CD14-positive monocyte (primary cell): Measurements from ENCODE around the gene PAPSS2. TPM values are rescaled to one million over a fixed set of nuclear protein-coding genes. Genes with fewer than 3 reads are reported as not detected.

Experiments
- DNase-seq, 3 donors: peaks; one replicate each; pipeline ENCODE4 v3.0.0-alpha.2; 2011 to 2022
- H2AFZ ChIP-seq: 2 replicates; pipeline ENCODE4 v1.6.0; 2012; ENCODE audit warnings: mild to moderate bottlenecking, low read depth, low read length, inconsistent platforms; ENCODE audit not compliant: insufficient read depth, poor library complexity, severe bottlenecking
- H3K27ac ChIP-seq, 2 donors: 1 replicate in 1 of 2; 2 replicates in 1 of 2; pipeline ENCODE4 v1.5.1; 2012 to 2013; ENCODE audit warnings: low read length in 2 of 2, control low read depth in 1 of 2, inconsistent platforms in 1 of 2, low read depth in 1 of 2, mild to moderate bottlenecking in 1 of 2
- H3K27me3 ChIP-seq, 2 donors: one replicate each; pipeline versions ENCODE4 v1.6.0 to v1.6.1; 2011 to 2013; ENCODE audit warnings: low read length in 2 of 2; ENCODE audit not compliant: control insufficient read depth in 2 of 2, insufficient read depth in 2 of 2
- H3K36me3 ChIP-seq, 2 donors: replicated peaks in 1 of 2; 1 replicate in 1 of 2; 2 replicates in 1 of 2; pipeline versions ENCODE4 v1.5.1 to v1.6.1; 2012 to 2013; ENCODE audit warnings: low read length in 2 of 2, control low read depth in 1 of 2, inconsistent platforms in 1 of 2, mild to moderate bottlenecking in 1 of 2; ENCODE audit not compliant: insufficient read depth in 2 of 2, control insufficient read depth in 1 of 2
- H3K4me1 ChIP-seq, 2 donors: 1 replicate in 1 of 2; 2 replicates in 1 of 2; pipeline versions ENCODE4 v1.5.1 to v1.6.1; 2012 to 2013; ENCODE audit warnings: low read length in 2 of 2, control low read depth in 1 of 2, inconsistent platforms in 1 of 2, mild to moderate bottlenecking in 1 of 2, moderate library complexity in 1 of 2; ENCODE audit not compliant: insufficient read depth in 2 of 2, control insufficient read depth in 1 of 2
- H3K4me2 ChIP-seq: replicated peaks from 2 replicates; pipeline ENCODE3; 2012; ENCODE audit warnings: low read length, moderate library complexity, mild to moderate bottlenecking; ENCODE audit not compliant: poor library complexity, severe bottlenecking; ENCODE audit errors: extremely low read depth
- H3K4me3 ChIP-seq, 3 experiments: fragments of 200-600 bp in 1 of 3; sonication (generic) in 1 of 3; replicated peaks in 1 of 3; 1 replicate in 2 of 3; 2 replicates in 1 of 3; pipeline ENCODE4 v1.5.1; 2011 to 2013; ENCODE audit warnings: low read length in 3 of 3, mild to moderate bottlenecking in 3 of 3, control low read depth in 2 of 3, low read depth in 2 of 3, inconsistent platforms in 1 of 3, moderate library complexity in 1 of 3
- H3K79me2 ChIP-seq: 2 replicates; pipeline ENCODE4 v1.6.0; 2012; ENCODE audit warnings: mild to moderate bottlenecking, control low read depth, inconsistent platforms, low read length, moderate library complexity; ENCODE audit not compliant: insufficient read depth
- H3K9ac ChIP-seq: 2 replicates; pipeline ENCODE4 v1.6.0; 2017; ENCODE audit warnings: low read length, mild to moderate bottlenecking; ENCODE audit not compliant: insufficient read depth, poor library complexity, severe bottlenecking
- H3K9me3 ChIP-seq, 2 donors: replicated peaks in 1 of 2; 1 replicate in 1 of 2; 2 replicates in 1 of 2; pipeline versions ENCODE4 v1.5.1 to v1.6.1; 2012 to 2013; ENCODE audit warnings: low read length in 2 of 2, control low read depth in 1 of 2; ENCODE audit not compliant: control insufficient read depth in 1 of 2, insufficient read depth in 1 of 2
- H4K20me1 ChIP-seq: 2 replicates; pipeline ENCODE4 v1.6.0; 2012; ENCODE audit warnings: mild to moderate bottlenecking, low read length, control low read depth, moderate library complexity; ENCODE audit not compliant: insufficient read depth
- H3K27ac Mint-ChIP-seq, 7 donors: one replicate each; pipeline ENCODE4 v1.8.0; 2020; ENCODE audit warnings: mild to moderate bottlenecking in 7 of 7, mixed read lengths in 7 of 7, moderate library complexity in 6 of 7, inconsistent platforms in 2 of 7
- H3K27me3 Mint-ChIP-seq, 3 donors: one replicate each; pipeline ENCODE4 v1.8.0; 2021 to 2022; ENCODE audit warnings: low read depth in 3 of 3, mild to moderate bottlenecking in 3 of 3, mixed read lengths in 3 of 3, moderate library complexity in 3 of 3, inconsistent platforms in 1 of 3
- H3K36me3 Mint-ChIP-seq, 2 donors: one replicate each; pipeline ENCODE4 v1.8.0; 2020; ENCODE audit warnings: mixed read lengths in 2 of 2, inconsistent platforms in 1 of 2, mild to moderate bottlenecking in 1 of 2
- H3K4me1 Mint-ChIP-seq: one replicate; pipeline ENCODE4 v1.8.0; 2020; ENCODE audit warnings: mild to moderate bottlenecking, mixed read lengths
- H3K4me3 Mint-ChIP-seq, 2 donors: one replicate each; pipeline ENCODE4 v1.8.0; 2020; ENCODE audit warnings: mild to moderate bottlenecking in 2 of 2, mixed read lengths in 2 of 2, moderate library complexity in 1 of 2
- H3K9me3 Mint-ChIP-seq, 7 donors: one replicate each; pipeline ENCODE4 v1.8.0; 2020 to 2022; ENCODE audit warnings: mixed read lengths in 7 of 7, mild to moderate bottlenecking in 6 of 7, moderate library complexity in 6 of 7, inconsistent platforms in 2 of 7
- CTCF ChIP-seq: fragments of 200-600 bp; IDR thresholded peaks from one replicate; pipeline ENCODE4 v1.8.0; 2022; ENCODE audit warnings: antibody characterized with exemption, mild to moderate bottlenecking
- WGBS: methylation state at CpG from one replicate; pipeline ENCODE4 v1.1.5; 2013; ENCODE audit warnings: missing lambda C conversion rate; ENCODE audit not compliant: insufficient coverage; 5-methylcytosine and 5-hydroxymethylcytosine counted together
- intact Hi-C, 2 donors: fragments of 100-400 bp; cut with micrococcal nuclease; formaldehyde crosslinking; loops; one replicate each; pipeline versions ENCODE4 v1.15.0 to v1.15.1; 2023
- polyA plus RNA-seq, 3 donors: library from polyadenylated mRNA; depleted of rRNA in 1 of 3; unstranded in 2 of 3; stranded (reverse) in 1 of 3; fragments of 300-500 nt in 2 of 3; fragments of >200 nt in 1 of 3; fragmentation: Illumina TruSeq in 2 of 3; gene quantifications; 1 replicate in 2 of 3; 2 replicates in 1 of 3; pipeline ENCODE4 v1.2.3, GENCODE V29; 2012 to 2021

PAPSS2 gene
- polyA plus RNA-seq, 3 donors: 3.5 to 6.5 (median 6.2) TPM

DNA sequence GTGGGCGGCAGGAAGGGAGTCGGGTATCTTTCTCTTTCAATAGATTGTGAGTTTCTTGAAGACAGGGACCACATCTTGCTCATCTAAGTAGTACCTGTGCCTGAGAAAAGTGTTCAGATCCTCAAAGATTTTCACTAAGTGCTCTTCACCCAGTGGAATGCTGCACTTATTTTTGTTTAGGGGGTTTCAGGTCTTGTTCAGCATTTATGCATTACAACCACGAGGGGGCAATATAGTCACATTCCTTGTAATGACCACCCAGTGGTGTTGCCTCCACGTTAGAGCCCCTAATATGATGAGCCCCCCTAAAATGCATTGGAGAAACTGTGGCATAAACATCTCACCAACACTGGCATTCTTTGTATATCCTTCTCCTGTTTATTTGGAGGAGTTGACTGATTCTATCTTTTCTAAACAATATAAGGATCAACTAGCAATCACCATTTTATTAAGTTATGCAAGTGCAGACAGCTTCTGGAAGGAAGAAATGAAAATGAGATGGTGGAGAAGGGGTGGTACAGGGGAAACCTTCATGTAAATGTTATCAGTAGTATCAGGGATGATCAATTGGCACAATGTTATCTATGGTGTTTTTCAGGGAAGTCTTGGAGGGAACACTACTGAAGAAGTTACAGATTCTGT, 3.1 kb upstream of the PAPSS2 start:
- WGBS: no CpG with 5 or more reads among the region's 4 CpGs
- DNase-seq: peak in 2 of 3 donors; percentile 43 to 54
- Mint-ChIP-seq H3K27ac (peak overlapping the region; percentile 41 to 92 (median 73)), H3K36me3 (peaks cover 2 to 6% of the 10 kb centered on the region in 2 donors), H3K9me3 (peaks cover 0 to 3% (median 0%) of the 10 kb centered on the region in 7 donors), H3K4me1 (peaks cover 35% of the 10 kb centered on the region), H3K27me3 (peaks cover 7 to 16% (median 13%) of the 10 kb centered on the region in 3 donors), H3K4me3 (no peak overlapping the region)
- peaks cover 0 to 3% of the 10 kb centered on the region in 2 donors for H3K27me3 ChIP-seq
- no peaks in the 10 kb centered on the region for H4K20me1 ChIP-seq
- TF ChIP-seq CTCF: peak; percentile 84
- peaks cover 21 to 30% of the 10 kb centered on the region in 2 donors for H3K4me1 ChIP-seq
- no peak overlapping the region for H3K9ac ChIP-seq
- no peak overlapping the region for H2AFZ ChIP-seq
- intact Hi-C loops: loop anchor here (5.0 kb wide), 4 partner anchors 81 to 116 kb away; no protein-coding TSS in a partner anchor
- no peaks in the 10 kb centered on the region for H3K9me3 ChIP-seq
- no peak overlapping the region for H3K4me3 ChIP-seq
- no peak overlapping the region for H3K27ac ChIP-seq
- no peak overlapping the region for H3K4me2 ChIP-seq
- H3K36me3 ChIP-seq: no peaks in the 10 kb centered on the region
- H3K79me2 ChIP-seq: no peaks in the 10 kb centered on the region

GRCh38 chr10:87657371-87657770, 2.3 kb upstream of the PAPSS2 start:
- Histone ChIP-seq H3K27me3 (peaks cover 0 to 3% of the 10 kb centered on the region in 2 donors), H3K9ac (no peak overlapping the region), H3K79me2 (no peaks in the 10 kb centered on the region), H3K4me1 (peaks cover 21 to 30% of the 10 kb centered on the region in 2 donors), H3K27ac (peak overlapping the region; percentile 33 to 54), H3K4me3 (peak overlapping the region in 1 of 3 experiments; percentile 17), H2AFZ (no peak overlapping the region), H3K36me3 (no peaks in the 10 kb centered on the region), H3K4me2 (peak overlapping the region; percentile 1), H3K9me3 (no peaks in the 10 kb centered on the region), H4K20me1 (no peaks in the 10 kb centered on the region)
- no peak for TF ChIP-seq CTCF
- Mint-ChIP-seq H3K4me3 (peak overlapping the region in 1 of 2 donors; percentile 4), H3K9me3 (peaks cover 0 to 3% (median 0%) of the 10 kb centered on the region in 7 donors), H3K36me3 (peaks cover 2 to 7% of the 10 kb centered on the region in 2 donors), H3K27ac (peak overlapping the region; percentile 73 to 93 (median 84)), H3K4me1 (peaks cover 35% of the 10 kb centered on the region), H3K27me3 (peaks cover 7 to 16% (median 13%) of the 10 kb centered on the region in 3 donors)
- no CpG with 5 or more reads among the region's 5 CpGs for WGBS
- intact Hi-C loops: loop anchor here (5.0 kb wide), 4 partner anchors 80 to 115 kb away; no protein-coding TSS in a partner anchor
- DNase-seq: peak; percentile 81 to 94 (median 90)
